ENCODE data around the gene FFAR3.

GRCh38 chr19:35311901-35312665 lies 46.2 kb upstream of the FFAR3 start:
- TF ChIP-seq POLR2A (IDR thresholded peaks at IDR 0.05; ENCODE audit: low read depth, low read length) (no peak), POLR2AphosphoS5 (IDR thresholded peaks at IDR 0.05; ENCODE audit: low read depth, low read length) (no peak)

All from GM12892 (cell line).